Measurements from ENCODE around the gene VAMP2.

GRCh38 chr17:8176998-8177731, 14.4 kb upstream of the VAMP2 start:
- TF ChIP-seq CTCF (IDR thresholded peaks at IDR 0.05; ENCODE audit: poor library complexity, severe bottlenecking) (no peak), EZH2 (IDR thresholded peaks at IDR 0.05; ENCODE audit: borderline replicate concordance, insufficient read depth, low read length, poor library complexity, severe bottlenecking) (no peak), RAD21 (conservative IDR thresholded peaks at IDR 0.05) (no peak), POLR2AphosphoS5 (IDR thresholded peaks at IDR 0.05) (no peak), EP300 (conservative IDR thresholded peaks at IDR 0.05; ENCODE audit: poor library complexity, severe bottlenecking) (no peak), SMC3 (conservative IDR thresholded peaks at IDR 0.05; ENCODE audit: poor library complexity) (no peak), TAF1 (IDR thresholded peaks at IDR 0.05; ENCODE audit: low read depth) (no peak)
- TF ChIP-seq, protein P1, sequence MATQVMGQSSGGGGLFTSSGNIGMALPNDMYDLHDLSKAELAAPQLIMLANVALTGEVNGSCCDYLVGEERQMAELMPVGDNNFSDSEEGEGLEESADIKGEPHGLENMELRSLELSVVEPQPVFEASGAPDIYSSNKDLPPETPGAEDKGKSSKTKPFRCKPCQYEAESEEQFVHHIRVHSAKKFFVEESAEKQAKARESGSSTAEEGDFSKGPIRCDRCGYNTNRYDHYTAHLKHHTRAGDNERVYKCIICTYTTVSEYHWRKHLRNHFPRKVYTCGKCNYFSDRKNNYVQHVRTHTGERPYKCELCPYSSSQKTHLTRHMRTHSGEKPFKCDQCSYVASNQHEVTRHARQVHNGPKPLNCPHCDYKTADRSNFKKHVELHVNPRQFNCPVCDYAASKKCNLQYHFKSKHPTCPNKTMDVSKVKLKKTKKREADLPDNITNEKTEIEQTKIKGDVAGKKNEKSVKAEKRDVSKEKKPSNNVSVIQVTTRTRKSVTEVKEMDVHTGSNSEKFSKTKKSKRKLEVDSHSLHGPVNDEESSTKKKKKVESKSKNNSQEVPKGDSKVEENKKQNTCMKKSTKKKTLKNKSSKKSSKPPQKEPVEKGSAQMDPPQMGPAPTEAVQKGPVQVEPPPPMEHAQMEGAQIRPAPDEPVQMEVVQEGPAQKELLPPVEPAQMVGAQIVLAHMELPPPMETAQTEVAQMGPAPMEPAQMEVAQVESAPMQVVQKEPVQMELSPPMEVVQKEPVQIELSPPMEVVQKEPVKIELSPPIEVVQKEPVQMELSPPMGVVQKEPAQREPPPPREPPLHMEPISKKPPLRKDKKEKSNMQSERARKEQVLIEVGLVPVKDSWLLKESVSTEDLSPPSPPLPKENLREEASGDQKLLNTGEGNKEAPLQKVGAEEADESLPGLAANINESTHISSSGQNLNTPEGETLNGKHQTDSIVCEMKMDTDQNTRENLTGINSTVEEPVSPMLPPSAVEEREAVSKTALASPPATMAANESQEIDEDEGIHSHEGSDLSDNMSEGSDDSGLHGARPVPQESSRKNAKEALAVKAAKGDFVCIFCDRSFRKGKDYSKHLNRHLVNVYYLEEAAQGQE (IDR thresholded peaks at IDR 0.05; ENCODE audit: borderline replicate concordance) = no peak
